Fibroblast of lung (primary cell): ENCODE measurements around the gene MBNL2. TPM values are rescaled to one million over a fixed set of nuclear protein-coding genes. Genes with fewer than 3 reads are reported as not detected.

ENCODE experiments used
- DNase-seq, 2 donors: peaks; one replicate each; pipeline versions ENCODE4 v3.0.0 to v3.0.0-alpha.2; 2010; ENCODE audit warnings: low read depth in 2 of 2
- H2AFZ ChIP-seq: 2 replicates; pipeline ENCODE4 v1.5.1; 2012; ENCODE audit warnings: low read length, control low read depth, inconsistent platforms
- H3K27ac ChIP-seq: 2 replicates; pipeline ENCODE4 v1.5.1; 2011; ENCODE audit warnings: low read length, control low read depth; ENCODE audit not compliant: insufficient read depth
- H3K27me3 ChIP-seq: 2 replicates; pipeline ENCODE4 v1.5.1; 2011; ENCODE audit warnings: mild to moderate bottlenecking, low read length; ENCODE audit not compliant: control insufficient read depth, insufficient read depth
- H3K36me3 ChIP-seq: 2 replicates; pipeline ENCODE4 v1.5.1; 2011; ENCODE audit warnings: low read length; ENCODE audit not compliant: control insufficient read depth, insufficient read depth
- H3K4me1 ChIP-seq: 2 replicates; pipeline ENCODE4 v1.5.1; 2011; ENCODE audit warnings: low read length; ENCODE audit not compliant: control insufficient read depth, insufficient read depth; ENCODE audit errors: extremely low read depth
- H3K4me2 ChIP-seq: 2 replicates; pipeline ENCODE4 v1.5.1; 2011; ENCODE audit warnings: low read length, control low read depth; ENCODE audit not compliant: insufficient read depth; ENCODE audit errors: extremely low read depth
- H3K4me3 ChIP-seq, 4 experiments: fragments of 200-600 bp in 1 of 4; sonication (generic) in 1 of 4; replicated peaks in 1 of 4; 2 replicates each; pipeline ENCODE4 v1.5.1; 2011 to 2016; ENCODE audit warnings: low read length in 4 of 4, low read depth in 3 of 4, mild to moderate bottlenecking in 3 of 4, control low read depth in 2 of 4, inconsistent platforms in 1 of 4, mixed read lengths in 1 of 4; ENCODE audit not compliant: insufficient read depth in 1 of 4; ENCODE audit errors: control extremely low read depth in 1 of 4
- H3K79me2 ChIP-seq: 2 replicates; pipeline ENCODE4 v1.5.1; 2012; ENCODE audit warnings: mild to moderate bottlenecking, low read length, inconsistent platforms; ENCODE audit not compliant: control insufficient read depth, insufficient read depth
- H3K9ac ChIP-seq: 2 replicates; pipeline ENCODE4 v1.5.1; 2011; ENCODE audit warnings: mild to moderate bottlenecking, low read length, control low read depth; ENCODE audit not compliant: insufficient read depth
- H3K9me3 ChIP-seq: 2 replicates; pipeline ENCODE4 v1.5.1; 2012; ENCODE audit warnings: low read depth, low read length; ENCODE audit not compliant: control insufficient read depth, insufficient read depth
- H4K20me1 ChIP-seq: 2 replicates; pipeline ENCODE4 v1.5.1; 2011; ENCODE audit warnings: low read length; ENCODE audit not compliant: control insufficient read depth, insufficient read depth; ENCODE audit errors: extremely low read depth
- EZH2 ChIP-seq: IDR thresholded peaks from 2 replicates; pipeline ENCODE4 v1.5.1; 2012; ENCODE audit warnings: low read length, control low read depth, mild to moderate bottlenecking; ENCODE audit errors: missing control alignments
- polyA plus RNA-seq, 2 donors: library from polyadenylated mRNA; depleted of rRNA in 1 of 2; stranded (reverse) in 1 of 2; unstranded in 1 of 2; fragments of >200 nt; gene quantifications; 2 replicates each; pipeline ENCODE4 v1.2.1, GENCODE V29; 2011 to 2012; ENCODE audit warnings: missing spikeins in 1 of 2
- total RNA-seq: library from RNA; depleted of rRNA; stranded (reverse); fragments of >200 nt; gene quantifications from 2 replicates; pipeline ENCODE4 v1.2.1, GENCODE V29; 2014
- TF ChIP-seq, protein P1 (sequence below), 2 donors: IDR thresholded peaks in 1 of 2; conservative IDR thresholded peaks in 1 of 2; 1 replicate in 1 of 2; 2 replicates in 1 of 2; pipeline ENCODE4 v1.5.1; 2011 to 2012; ENCODE audit warnings: low read length in 2 of 2, control low read depth in 1 of 2, inconsistent platforms in 1 of 2, low read depth in 1 of 2, mild to moderate bottlenecking in 1 of 2

The MBNL2 gene
- total and polyA plus RNA-seq, 2 donors (not counting 1 experiment from before 2014, with no cell fraction given): 48.9 to 61.1 TPM

GRCh38 chr13:97426695-97427094 lies 204.6 kb downstream of the MBNL2 start:
- H2AFZ ChIP-seq: no peak overlapping the region
- H4K20me1 ChIP-seq: no peaks in the 10 kb centered on the region
- H3K4me1 ChIP-seq: no peaks in the 10 kb centered on the region
- H3K27me3 ChIP-seq: no peaks in the 10 kb centered on the region
- H3K36me3 ChIP-seq: no peaks in the 10 kb centered on the region
- H3K79me2 ChIP-seq: no peaks in the 10 kb centered on the region
- no peak overlapping the region for H3K9ac ChIP-seq
- no peaks in the 10 kb centered on the region for H3K9me3 ChIP-seq
- H3K4me2 ChIP-seq: no peak overlapping the region
- H3K27ac ChIP-seq: no peak overlapping the region
- TF ChIP-seq, protein P1, sequence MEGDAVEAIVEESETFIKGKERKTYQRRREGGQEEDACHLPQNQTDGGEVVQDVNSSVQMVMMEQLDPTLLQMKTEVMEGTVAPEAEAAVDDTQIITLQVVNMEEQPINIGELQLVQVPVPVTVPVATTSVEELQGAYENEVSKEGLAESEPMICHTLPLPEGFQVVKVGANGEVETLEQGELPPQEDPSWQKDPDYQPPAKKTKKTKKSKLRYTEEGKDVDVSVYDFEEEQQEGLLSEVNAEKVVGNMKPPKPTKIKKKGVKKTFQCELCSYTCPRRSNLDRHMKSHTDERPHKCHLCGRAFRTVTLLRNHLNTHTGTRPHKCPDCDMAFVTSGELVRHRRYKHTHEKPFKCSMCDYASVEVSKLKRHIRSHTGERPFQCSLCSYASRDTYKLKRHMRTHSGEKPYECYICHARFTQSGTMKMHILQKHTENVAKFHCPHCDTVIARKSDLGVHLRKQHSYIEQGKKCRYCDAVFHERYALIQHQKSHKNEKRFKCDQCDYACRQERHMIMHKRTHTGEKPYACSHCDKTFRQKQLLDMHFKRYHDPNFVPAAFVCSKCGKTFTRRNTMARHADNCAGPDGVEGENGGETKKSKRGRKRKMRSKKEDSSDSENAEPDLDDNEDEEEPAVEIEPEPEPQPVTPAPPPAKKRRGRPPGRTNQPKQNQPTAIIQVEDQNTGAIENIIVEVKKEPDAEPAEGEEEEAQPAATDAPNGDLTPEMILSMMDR (conservative IDR thresholded peaks at IDR 0.05 in 1 of 2, IDR thresholded peaks at IDR 0.05 in 1 of 2; ENCODE audit: low read depth in 1 of 2, low read length in 2 of 2): no peak
- no peak for TF ChIP-seq EZH2
- no peak overlapping the region for H3K4me3 ChIP-seq
- DNase-seq: no peak

DNA sequence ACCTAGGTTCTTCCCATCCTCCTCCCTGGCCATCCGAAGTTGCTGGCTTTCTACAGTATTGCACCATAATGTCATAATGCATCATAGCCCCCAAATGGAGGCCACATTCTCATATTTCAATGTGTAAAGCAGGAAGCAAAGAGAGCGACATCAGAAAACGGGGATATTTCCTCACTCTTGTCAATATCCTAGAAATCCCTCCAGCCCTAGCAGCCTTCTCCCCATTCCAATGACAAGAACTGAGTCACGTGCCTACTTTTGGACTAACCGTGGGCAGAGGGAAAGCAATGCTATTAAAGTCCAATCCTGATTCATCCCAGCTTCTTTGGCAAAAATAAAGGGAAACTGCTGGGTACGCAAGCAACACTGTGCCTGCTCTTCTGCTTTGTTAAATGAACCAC lies 207.5 kb downstream of the MBNL2 start:
- peak; percentile 67 to 83 for DNase-seq
- no peak overlapping the region for H3K9ac ChIP-seq

DNA sequence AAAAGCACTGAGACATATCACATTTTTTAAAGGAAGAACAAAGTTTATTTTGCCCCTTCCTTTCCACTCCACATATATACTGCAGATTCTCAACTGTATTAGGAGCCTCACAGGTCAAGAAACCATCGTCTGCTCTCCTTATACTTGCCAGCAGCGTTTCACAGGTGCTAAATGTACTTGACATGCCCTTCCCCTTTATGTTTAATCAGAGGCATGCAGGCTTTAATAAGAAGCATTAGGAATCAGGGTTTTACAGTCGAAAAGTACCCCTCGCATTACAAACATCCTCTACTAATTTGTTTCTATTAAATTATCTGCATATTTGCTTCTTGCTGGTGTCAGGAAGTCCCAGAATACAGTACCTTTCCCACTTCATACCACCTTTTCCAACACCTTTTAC lies 208.2 kb downstream of the MBNL2 start:
- Histone ChIP-seq H2AFZ (peak overlapping the region; percentile 52), H3K36me3 (no peaks in the 10 kb centered on the region), H4K20me1 (no peaks in the 10 kb centered on the region), H3K27ac (peak overlapping the region; percentile 54), H3K9me3 (no peaks in the 10 kb centered on the region), H3K27me3 (no peaks in the 10 kb centered on the region), H3K9ac (no peak overlapping the region), H3K79me2 (peaks cover 9% of the 10 kb centered on the region), H3K4me1 (no peaks in the 10 kb centered on the region), H3K4me3 (peak overlapping the region in 3 of 4 experiments; percentile 12 to 51 (median 46)), H3K4me2 (peak overlapping the region; percentile 95)
- TF ChIP-seq, protein P1 (conservative IDR thresholded peaks at IDR 0.05 in 1 of 2, IDR thresholded peaks at IDR 0.05 in 1 of 2; ENCODE audit: low read depth in 1 of 2, low read length in 2 of 2): no peak
- TF ChIP-seq EZH2: no peak
- no peak for DNase-seq

More for the DNA sequence above, 207.5 kb downstream of the MBNL2 start:
- H2AFZ ChIP-seq: peak overlapping the region; percentile 77
- H3K79me2 ChIP-seq: peaks cover 4% of the 10 kb centered on the region
- no peaks in the 10 kb centered on the region for H3K4me1 ChIP-seq
- H3K36me3 ChIP-seq: no peaks in the 10 kb centered on the region
- H3K27ac ChIP-seq: peak overlapping the region; percentile 54
- peak overlapping the region; percentile 12 to 51 (median 36) for H3K4me3 ChIP-seq
- TF ChIP-seq EZH2: no peak
- TF ChIP-seq, protein P1 (conservative IDR thresholded peaks at IDR 0.05 in 1 of 2, IDR thresholded peaks at IDR 0.05 in 1 of 2; ENCODE audit: low read depth in 1 of 2, low read length in 2 of 2): no peak
- H4K20me1 ChIP-seq: no peaks in the 10 kb centered on the region
- H3K9me3 ChIP-seq: no peaks in the 10 kb centered on the region
- H3K4me2 ChIP-seq: peak overlapping the region; percentile 95
- no peaks in the 10 kb centered on the region for H3K27me3 ChIP-seq
